H9 (cell line): ENCODE data around the gene KIF1A. TPM values are rescaled to one million over a fixed set of nuclear protein-coding genes. Genes with fewer than 3 reads are reported as not detected.
"Not testable (repeated sequence)": the region's sequence is repeated elsewhere in the genome, so short reads cannot be mapped to it uniquely, and the experiment has no call there.

Experiments
- DNase-seq: peaks from one replicate; pipeline ENCODE4 v3.0.0-alpha.2; 2017
- H2AFZ ChIP-seq: one replicate; pipeline ENCODE4 v1.6.1; 2013; ENCODE audit warnings: mild to moderate bottlenecking, low read length, control low read depth, moderate library complexity
- H2AK5ac ChIP-seq: 2 replicates; pipeline ENCODE4 v1.6.1; 2013; ENCODE audit warnings: low read length, control low read depth, mixed read lengths; ENCODE audit not compliant: insufficient read length
- H2BK120ac ChIP-seq: one replicate; pipeline ENCODE4 v1.6.1; 2013; ENCODE audit warnings: low read depth, mild to moderate bottlenecking, low read length, control low read depth, inconsistent platforms; ENCODE audit not compliant: poor library complexity, severe bottlenecking
- H2BK12ac ChIP-seq: 2 replicates; pipeline ENCODE4 v1.6.1; 2013; ENCODE audit warnings: low read length, control low read depth, mixed read lengths, low read depth; ENCODE audit not compliant: insufficient read length
- H2BK15ac ChIP-seq: 2 replicates; pipeline ENCODE4 v1.6.1; 2013; ENCODE audit warnings: low read depth, low read length, control low read depth
- H2BK20ac ChIP-seq: one replicate; pipeline ENCODE4 v1.6.1; 2013; ENCODE audit warnings: low read depth, mild to moderate bottlenecking, low read length, control low read depth, inconsistent platforms; ENCODE audit not compliant: poor library complexity, severe bottlenecking
- H2BK5ac ChIP-seq: 2 replicates; pipeline ENCODE4 v1.6.1; 2013; ENCODE audit warnings: low read length, control low read depth, mixed read lengths; ENCODE audit not compliant: insufficient read length
- H3K14ac ChIP-seq: 2 replicates; pipeline ENCODE4 v1.6.1; 2013; ENCODE audit warnings: low read length, control low read depth; ENCODE audit not compliant: insufficient read depth
- H3K18ac ChIP-seq: 2 replicates; pipeline ENCODE4 v1.6.1; 2013; ENCODE audit warnings: low read depth, mild to moderate bottlenecking, mixed read lengths, low read length, control low read depth; ENCODE audit not compliant: insufficient read length
- H3K23ac ChIP-seq: 2 replicates; pipeline ENCODE4 v1.6.1; 2013; ENCODE audit warnings: low read length, control low read depth, mixed read lengths, low read depth; ENCODE audit not compliant: insufficient read length
- H3K23me2 ChIP-seq: 2 replicates; pipeline ENCODE4 v1.6.1; 2013; ENCODE audit warnings: low read depth, mild to moderate bottlenecking, mixed read lengths, low read length, control low read depth; ENCODE audit not compliant: insufficient read length, poor library complexity, severe bottlenecking
- H3K27ac ChIP-seq: 2 replicates; pipeline ENCODE4 v1.5.1; 2013; ENCODE audit warnings: low read length, control low read depth, mixed read lengths, low read depth; ENCODE audit not compliant: insufficient read length
- H3K27me3 ChIP-seq: 2 replicates; pipeline ENCODE4 v1.6.1; 2013; ENCODE audit warnings: low read length, control low read depth, inconsistent platforms; ENCODE audit not compliant: insufficient read depth
- H3K4ac ChIP-seq: 2 replicates; pipeline ENCODE4 v1.6.1; 2013; ENCODE audit warnings: low read depth, mild to moderate bottlenecking, control low read depth, inconsistent platforms, low read length, moderate library complexity
- H3K4me1 ChIP-seq: 2 replicates; pipeline ENCODE4 v1.6.1; 2013; ENCODE audit warnings: low read length, control low read depth, inconsistent platforms; ENCODE audit not compliant: insufficient read depth
- H3K4me2 ChIP-seq: 2 replicates; pipeline ENCODE4 v1.6.1; 2013; ENCODE audit warnings: low read length, control low read depth, mixed read lengths; ENCODE audit not compliant: insufficient read length, insufficient read depth
- H3K56ac ChIP-seq: 2 replicates; pipeline ENCODE4 v1.6.1; 2013; ENCODE audit warnings: low read depth, mild to moderate bottlenecking, mixed read lengths, low read length, control low read depth; ENCODE audit not compliant: insufficient read length
- H3K79me1 ChIP-seq: 2 replicates; pipeline ENCODE4 v1.6.1; 2013; ENCODE audit warnings: low read depth, mild to moderate bottlenecking, moderate library complexity, low read length, control low read depth, inconsistent platforms; ENCODE audit not compliant: insufficient read depth, poor library complexity, severe bottlenecking
- H3K79me2 ChIP-seq: 2 replicates; pipeline ENCODE4 v1.6.1; 2013; ENCODE audit warnings: low read length, control low read depth, inconsistent platforms; ENCODE audit not compliant: insufficient read depth
- H3K9ac ChIP-seq: 2 replicates; pipeline ENCODE4 v1.6.1; 2013; ENCODE audit warnings: low read length, control low read depth, mixed read lengths; ENCODE audit not compliant: insufficient read length; ENCODE audit errors: extremely low read depth
- H3K9me3 ChIP-seq: one replicate; pipeline ENCODE4 v1.6.1; 2013; ENCODE audit warnings: low read depth, low read length, inconsistent platforms; ENCODE audit not compliant: control insufficient read depth
- H3T11ph ChIP-seq: one replicate; pipeline ENCODE4 v1.6.1; 2013; ENCODE audit warnings: mild to moderate bottlenecking, low read length, control low read depth, inconsistent platforms
- H4K20me1 ChIP-seq: one replicate; pipeline ENCODE4 v1.6.1; 2013; ENCODE audit not compliant: control insufficient read depth, insufficient read length, insufficient read depth
- H4K5ac ChIP-seq: 2 replicates; pipeline ENCODE4 v1.6.1; 2013; ENCODE audit warnings: low read depth, mild to moderate bottlenecking, mixed read lengths, low read length, control low read depth; ENCODE audit not compliant: insufficient read length
- H4K8ac ChIP-seq: replicated peaks from 2 replicates; pipeline ENCODE4 v1.6.1; 2013; ENCODE audit warnings: low read length, control low read depth, mixed read lengths, low read depth; ENCODE audit not compliant: insufficient read length
- H4K91ac ChIP-seq: 2 replicates; pipeline ENCODE4 v1.6.1; 2013; ENCODE audit warnings: low read depth, mild to moderate bottlenecking, moderate library complexity, mixed read lengths, low read length, control low read depth; ENCODE audit not compliant: insufficient read length
- H3K27ac Mint-ChIP-seq, 3 experiments: 2 replicates in 2 of 3; 3 replicates in 1 of 3; pipeline ENCODE4 v1.8.0; 2020 to 2021; ENCODE audit warnings: mixed read lengths in 3 of 3, mild to moderate bottlenecking in 1 of 3, moderate library complexity in 1 of 3
- H3K27me3 Mint-ChIP-seq: 2 replicates; pipeline ENCODE4 v1.8.0; 2021; ENCODE audit warnings: low read depth, mild to moderate bottlenecking, moderate library complexity, mixed read lengths
- H3K36me3 Mint-ChIP-seq, 3 experiments: 2 replicates in 2 of 3; 3 replicates in 1 of 3; pipeline ENCODE4 v1.8.0; 2020 to 2021; ENCODE audit warnings: low read depth in 3 of 3, mixed read lengths in 3 of 3; ENCODE audit not compliant: insufficient read depth in 1 of 3
- H3K4me1 Mint-ChIP-seq, 2 experiments: 2 replicates each; pipeline ENCODE4 v1.8.0; 2020; ENCODE audit warnings: mixed read lengths in 2 of 2
- H3K4me3 Mint-ChIP-seq, 2 experiments: 2 replicates in 1 of 2; 3 replicates in 1 of 2; pipeline ENCODE4 v1.8.0; 2020 to 2021; ENCODE audit warnings: mild to moderate bottlenecking in 2 of 2, mixed read lengths in 2 of 2, moderate library complexity in 1 of 2
- H3K9me3 Mint-ChIP-seq, 2 experiments: 2 replicates in 1 of 2; 3 replicates in 1 of 2; pipeline ENCODE4 v1.8.0; 2020; ENCODE audit warnings: mild to moderate bottlenecking in 2 of 2, mixed read lengths in 2 of 2, moderate library complexity in 1 of 2
- WGBS: extraction: QIAGEN DNeasy Blood & Tissue Kit; methylation state at CpG from one replicate; pipeline ENCODE4 v1.1.7; 2013; ENCODE audit warnings: missing lambda C conversion rate, low lambda C conversion rate, mixed read lengths; ENCODE audit not compliant: insufficient read length; ENCODE audit errors: extremely low coverage; 5-methylcytosine and 5-hydroxymethylcytosine counted together
- total RNA-seq: library from RNA; stranded (reverse); gene quantifications from 2 replicates; pipeline ENCODE4 v1.2.1, GENCODE V29; 2021
- TF ChIP-seq, protein P1 (sequence below): fragments of 200-600 bp; sonication (generic); conservative IDR thresholded peaks from 3 replicates; pipeline ENCODE4 v1.8.0; 2021; ENCODE audit warnings: antibody characterized with exemption, mild to moderate bottlenecking

The KIF1A gene
- total RNA-seq, 1 experiment from 2014 or later, result 204 TPM

DNA sequence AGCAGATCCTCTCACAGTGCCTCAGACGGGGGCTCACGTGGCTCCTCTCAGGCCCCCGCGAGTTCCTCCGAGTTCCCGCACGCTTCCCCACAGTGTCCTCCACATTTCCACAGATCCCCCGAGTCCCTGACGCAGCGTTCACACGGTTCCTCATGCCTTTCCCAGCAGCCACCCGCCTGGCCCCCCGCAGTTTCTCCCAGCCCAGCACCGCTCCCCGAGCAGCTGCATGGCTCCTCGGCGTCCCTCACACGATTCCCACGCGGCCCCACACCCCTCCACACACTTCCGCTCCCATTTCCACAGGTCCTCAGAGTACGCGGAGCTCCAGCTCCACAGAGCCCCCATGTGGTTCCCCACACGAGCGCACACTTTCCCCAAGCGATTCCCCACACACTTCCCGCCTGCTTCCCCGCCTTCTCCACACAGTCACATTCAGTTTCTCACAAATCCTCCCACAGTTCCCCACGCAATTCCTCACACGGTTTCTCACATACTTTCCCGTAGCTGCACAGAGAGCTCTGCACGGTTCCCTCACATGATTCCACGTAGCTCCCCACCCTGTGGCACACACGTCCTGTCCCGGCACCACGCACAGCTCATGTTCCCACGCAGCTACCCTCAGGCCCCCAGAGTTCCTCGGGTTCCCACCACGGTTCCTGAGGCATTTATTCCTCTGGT, 39.9 kb downstream of the KIF1A start:
- H3K27ac ChIP-seq, result no peak overlapping the region
- no peak overlapping the region for H2BK12ac ChIP-seq
- H3K14ac ChIP-seq, result no peak overlapping the region; the same call in 1 of the 2 replicates
- no peak overlapping the region for H4K91ac ChIP-seq
- no CpG with 5 or more reads among the region's 39 CpGs for whole genome bisulfite sequencing
- Mint-ChIP-seq H3K4me1 (no peaks in the 10 kb centered on the region), H3K27me3 (no peaks in the 10 kb centered on the region), H3K4me3 (no peak overlapping the region), H3K9me3 (no peaks in the 10 kb centered on the region), H3K27ac (no peak overlapping the region), H3K36me3 (peaks cover 10 to 32% (median 31%) of the 10 kb centered on the region in 3 experiments; a peak in 6 of 7 replicates)
- no peaks in the 10 kb centered on the region for H3K9me3 ChIP-seq
- no peaks in the 10 kb centered on the region for H3K4me1 ChIP-seq
- no peak overlapping the region for H3K4me2 ChIP-seq
- H2BK120ac ChIP-seq, result no peak overlapping the region
- H2AFZ ChIP-seq, result no peak overlapping the region
- H3K79me1 ChIP-seq, result peaks cover 4% of the 10 kb centered on the region
- no peak overlapping the region for H3K23ac ChIP-seq
- TF ChIP-seq, protein P1, sequence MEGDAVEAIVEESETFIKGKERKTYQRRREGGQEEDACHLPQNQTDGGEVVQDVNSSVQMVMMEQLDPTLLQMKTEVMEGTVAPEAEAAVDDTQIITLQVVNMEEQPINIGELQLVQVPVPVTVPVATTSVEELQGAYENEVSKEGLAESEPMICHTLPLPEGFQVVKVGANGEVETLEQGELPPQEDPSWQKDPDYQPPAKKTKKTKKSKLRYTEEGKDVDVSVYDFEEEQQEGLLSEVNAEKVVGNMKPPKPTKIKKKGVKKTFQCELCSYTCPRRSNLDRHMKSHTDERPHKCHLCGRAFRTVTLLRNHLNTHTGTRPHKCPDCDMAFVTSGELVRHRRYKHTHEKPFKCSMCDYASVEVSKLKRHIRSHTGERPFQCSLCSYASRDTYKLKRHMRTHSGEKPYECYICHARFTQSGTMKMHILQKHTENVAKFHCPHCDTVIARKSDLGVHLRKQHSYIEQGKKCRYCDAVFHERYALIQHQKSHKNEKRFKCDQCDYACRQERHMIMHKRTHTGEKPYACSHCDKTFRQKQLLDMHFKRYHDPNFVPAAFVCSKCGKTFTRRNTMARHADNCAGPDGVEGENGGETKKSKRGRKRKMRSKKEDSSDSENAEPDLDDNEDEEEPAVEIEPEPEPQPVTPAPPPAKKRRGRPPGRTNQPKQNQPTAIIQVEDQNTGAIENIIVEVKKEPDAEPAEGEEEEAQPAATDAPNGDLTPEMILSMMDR, result no peak
- H3K79me2 ChIP-seq, result no peaks in the 10 kb centered on the region; the same call in 1 of the 2 replicates
- no peak overlapping the region for H3K4ac ChIP-seq
- H3K9ac ChIP-seq, result no peak overlapping the region
- H2AK5ac ChIP-seq, result no peak overlapping the region
- no peaks in the 10 kb centered on the region for H3K23me2 ChIP-seq
- H3K56ac ChIP-seq, result no peak overlapping the region
- H4K5ac ChIP-seq, result no peak overlapping the region
- no peak overlapping the region for H2BK15ac ChIP-seq
- H2BK5ac ChIP-seq, result no peak overlapping the region
- H3K27me3 ChIP-seq, result no peaks in the 10 kb centered on the region
- DNase-seq, result no peak
- H4K8ac ChIP-seq, result no peak overlapping the region
- no peak overlapping the region for H2BK20ac ChIP-seq
- H3K18ac ChIP-seq, result no peak overlapping the region
- no peaks in the 10 kb centered on the region for H4K20me1 ChIP-seq
- no peak overlapping the region for H3T11ph ChIP-seq

DNA sequence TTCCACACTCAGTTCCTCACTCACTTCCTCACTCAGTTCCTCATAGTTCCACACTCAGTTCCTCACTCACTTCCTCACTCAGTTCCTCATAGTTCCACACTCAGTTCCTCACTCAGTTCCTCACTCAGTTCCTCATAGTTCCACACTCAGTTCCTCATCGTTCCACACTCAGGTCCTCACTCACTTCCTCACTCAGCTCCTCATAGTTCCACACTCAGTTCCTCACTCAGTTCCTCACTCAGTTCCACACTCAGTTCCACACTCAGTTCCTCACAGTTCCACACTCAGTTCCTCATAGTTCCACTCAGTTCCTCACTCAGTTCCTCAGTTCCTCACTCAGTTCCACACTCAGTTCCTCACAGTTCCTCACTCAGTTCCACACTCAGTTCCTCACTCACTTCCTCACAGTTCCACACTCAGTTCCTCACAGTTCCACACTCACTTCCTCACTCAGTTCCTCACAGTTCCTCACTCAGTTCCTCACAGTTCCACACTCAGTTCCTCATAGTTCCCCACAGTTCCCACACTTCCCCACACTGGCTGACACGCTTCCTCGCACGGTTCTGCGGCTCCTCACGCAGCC, 40.7 kb downstream of the KIF1A start:
- not testable (repeated sequence) for H2BK5ac ChIP-seq, H3K4ac ChIP-seq, H3K79me2 ChIP-seq, H2AK5ac ChIP-seq, H4K91ac ChIP-seq, H3K56ac ChIP-seq, H3K23ac ChIP-seq, H4K20me1 ChIP-seq, H3K27ac Mint-ChIP-seq, H3K27me3 ChIP-seq, H2BK20ac ChIP-seq, H2BK120ac ChIP-seq, H3K9ac ChIP-seq, H3K79me1 ChIP-seq, DNase-seq, H3K14ac ChIP-seq, H3K4me2 ChIP-seq, H4K8ac ChIP-seq, H2AFZ ChIP-seq, H3K9me3 ChIP-seq, H3K4me1 ChIP-seq, H3K4me1 Mint-ChIP-seq, H3K23me2 ChIP-seq, H3K18ac ChIP-seq, H3K4me3 Mint-ChIP-seq, H3K9me3 Mint-ChIP-seq, H3K27ac ChIP-seq, H4K5ac ChIP-seq, H2BK15ac ChIP-seq, H2BK12ac ChIP-seq, H3K27me3 Mint-ChIP-seq, H3T11ph ChIP-seq
- WGBS, result no CpG with 5 or more reads among the region's 6 CpGs
- H3K36me3 Mint-ChIP-seq, result peaks cover 12 to 34% (median 34%) of the 10 kb centered on the region in 3 experiments; a peak in 6 of 7 replicates
